HL-60 (cell line): ENCODE data around the gene KCNQ1.

Experiments
- CTCF ChIP-seq: IDR thresholded peaks from one replicate; pipeline ENCODE4 v1.5.1; 2011; ENCODE audit warnings: low read length, control low read depth, inconsistent platforms; ENCODE audit not compliant: insufficient read depth
- GABPA ChIP-seq: IDR thresholded peaks from 2 replicates; pipeline ENCODE4 v1.6.1; 2012; ENCODE audit warnings: low read depth

DNA sequence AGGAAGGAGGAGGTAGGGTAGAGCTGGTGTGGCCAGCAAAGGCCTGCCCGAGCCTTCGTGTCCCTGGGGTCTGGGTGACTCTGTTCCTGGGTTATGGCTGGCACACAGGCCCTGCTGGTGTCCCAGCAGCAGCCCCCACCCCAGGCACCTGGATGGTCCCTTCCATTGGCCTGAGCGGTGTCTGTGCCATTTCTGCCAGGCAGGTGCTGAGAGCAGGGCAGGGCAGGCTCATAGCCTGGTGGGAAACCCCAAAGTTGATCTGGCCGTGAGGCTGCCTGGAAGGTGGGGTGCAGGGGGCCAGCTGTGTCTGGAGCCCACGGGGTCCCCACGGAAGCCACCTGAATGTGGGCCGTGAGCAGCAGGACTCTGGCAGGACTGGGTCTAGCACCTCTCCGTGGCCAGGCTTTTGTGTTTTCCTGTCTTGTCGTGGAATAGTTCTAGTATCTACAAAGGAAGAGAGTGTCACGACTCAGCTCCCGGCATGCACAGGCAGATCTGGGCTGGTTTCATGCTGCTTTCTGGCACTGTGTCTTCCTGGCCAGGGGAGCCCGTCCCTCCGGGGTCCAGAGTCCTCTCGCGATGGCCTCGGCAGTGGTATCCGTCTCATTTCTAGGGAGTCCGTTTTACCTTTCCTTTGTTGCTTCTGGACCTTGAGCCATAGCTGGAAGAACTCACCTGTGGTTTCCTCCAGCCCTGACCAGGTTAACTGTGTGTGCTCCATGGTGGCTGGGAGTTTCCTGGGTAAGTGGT is 83.7 kb downstream of the KCNQ1 start:
- TF ChIP-seq CTCF, result no peak
- TF ChIP-seq GABPA, result no peak
